T follicular helper cell (primary cell): Measurements from ENCODE around the gene ITLN1.
"Not testable (repeated sequence)": the region's sequence is repeated elsewhere in the genome, so short reads cannot be mapped to it uniquely, and the experiment has no call there.

Source experiments
- DNase-seq: peaks from one replicate; pipeline ENCODE4 v3.0.0-alpha.2; 2020; ENCODE audit warnings: low read depth
- total RNA-seq, 2 experiments: gene quantifications; one replicate each; lab custom pipeline; 2026; lab: John Stamatoyannopoulos, UW

The ITLN1 gene
- total RNA-seq = 0 reads per million in 2 experiments

GRCh38 chr1:160885042-160885441, at the start of gene ITLN1:
TSS of gene ITLN1 (minus strand) at chr1:160885180. CDS start at chr1:160884877, 303 bp downstream.
- DNase-seq = no peak

- DNase-seq = not testable (repeated sequence)
Measured at GRCh38 chr1:160933305-160933704, 48.3 kb upstream of the ITLN1 start.

- no peak for DNase-seq
Measured at GRCh38 chr1:160925652-160926244, 40.8 kb upstream of the ITLN1 start.

GRCh38 chr1:160924791-160925651, 40.0 kb upstream of the ITLN1 start:
- DNase-seq = no peak

- no peak for DNase-seq
Measured at GRCh38 chr1:160916666-160917065, 31.7 kb upstream of the ITLN1 start.

DNA sequence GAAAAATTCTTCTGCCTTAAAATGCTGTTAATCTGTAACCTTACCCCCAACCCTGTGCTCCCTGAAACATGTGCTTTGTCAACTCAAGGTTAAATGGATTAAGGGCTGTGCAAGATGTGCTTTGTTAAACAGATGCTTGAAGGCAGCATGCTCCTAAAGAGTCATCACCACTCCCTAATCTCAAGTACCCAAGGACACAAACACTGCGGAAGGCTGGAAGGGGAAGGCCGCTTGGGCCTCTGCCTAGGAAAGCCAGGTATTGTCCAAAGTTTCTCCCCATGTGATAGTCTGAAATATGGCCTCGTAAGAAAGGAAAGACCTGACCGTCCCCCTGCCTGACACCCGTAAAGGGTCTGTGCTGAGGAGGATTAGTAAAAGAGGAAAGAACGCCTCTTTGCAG, 28.2 kb upstream of the ITLN1 start:
- DNase-seq = not testable (repeated sequence)

GRCh38 chr1:160911925-160912324, 26.9 kb upstream of the ITLN1 start:
- no peak for DNase-seq

- no peak for DNase-seq
Measured at GRCh38 chr1:160911441-160911840, 26.5 kb upstream of the ITLN1 start.

GRCh38 chr1:160910170-160910750, 25.3 kb upstream of the ITLN1 start:
- DNase-seq = no peak

GRCh38 chr1:160907976-160908375, 23.0 kb upstream of the ITLN1 start:
- no peak for DNase-seq

DNA sequence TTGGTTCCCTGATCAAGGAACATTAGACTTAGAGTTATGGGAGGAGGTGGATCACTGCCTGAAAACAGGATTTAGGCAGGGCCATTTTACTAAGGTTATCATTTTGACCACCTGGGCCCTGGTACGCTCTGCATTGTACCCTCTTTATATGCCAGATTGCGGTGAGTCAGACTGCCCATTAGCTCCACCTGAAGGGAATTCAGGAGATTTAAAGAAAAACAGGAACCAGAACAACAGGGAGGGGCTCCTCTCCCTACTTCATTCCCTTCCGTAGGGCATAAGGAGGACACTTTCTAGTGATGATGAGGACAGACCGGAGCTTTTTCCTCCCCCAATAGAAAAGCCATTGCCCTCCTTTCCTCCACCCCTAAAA, 20.6 kb upstream of the ITLN1 start:
- DNase-seq = no peak

DNA sequence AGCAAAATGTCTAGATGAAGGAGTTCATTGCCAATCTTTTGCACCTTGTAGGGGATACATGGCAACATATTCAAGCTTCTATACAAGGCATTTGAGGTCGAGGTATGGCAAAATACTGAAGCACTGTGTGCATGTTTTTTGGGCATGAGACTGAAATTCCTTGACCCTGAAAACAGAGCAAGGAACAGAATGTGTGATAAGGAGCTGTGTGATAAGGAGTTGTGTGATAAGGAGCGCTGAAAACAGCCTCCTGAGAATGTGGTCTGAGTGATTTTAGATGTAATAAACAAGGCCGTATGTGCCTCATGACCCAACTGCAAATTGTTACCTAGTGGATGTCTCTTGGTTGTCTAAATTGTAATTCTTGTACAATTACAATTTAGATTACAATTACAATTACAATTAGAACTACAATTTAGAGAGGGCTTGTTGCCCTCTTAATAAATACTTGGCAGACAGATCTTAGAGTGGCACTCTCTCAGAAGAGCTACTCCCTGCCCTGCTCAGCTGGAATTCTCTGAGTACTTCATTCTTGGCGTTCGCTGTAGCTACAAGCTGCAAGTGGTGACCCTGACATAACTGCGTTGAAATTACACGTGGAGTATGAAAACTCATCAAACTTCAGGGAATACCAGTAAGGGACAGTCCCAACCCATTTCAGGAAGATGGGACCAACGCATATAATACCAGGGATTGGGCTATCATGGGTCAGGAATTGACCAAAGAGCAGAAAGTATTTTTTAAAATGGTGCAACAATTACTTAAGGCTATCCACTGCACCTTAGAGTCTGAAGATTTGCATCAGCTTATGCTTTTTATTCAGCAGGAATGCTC, 20.0 kb upstream of the ITLN1 start:
- DNase-seq = no peak

GRCh38 chr1:160902251-160902650, 17.3 kb upstream of the ITLN1 start:
- not testable (repeated sequence) for DNase-seq

- no peak for DNase-seq
Measured at GRCh38 chr1:160901768-160902167, 16.8 kb upstream of the ITLN1 start.

DNA sequence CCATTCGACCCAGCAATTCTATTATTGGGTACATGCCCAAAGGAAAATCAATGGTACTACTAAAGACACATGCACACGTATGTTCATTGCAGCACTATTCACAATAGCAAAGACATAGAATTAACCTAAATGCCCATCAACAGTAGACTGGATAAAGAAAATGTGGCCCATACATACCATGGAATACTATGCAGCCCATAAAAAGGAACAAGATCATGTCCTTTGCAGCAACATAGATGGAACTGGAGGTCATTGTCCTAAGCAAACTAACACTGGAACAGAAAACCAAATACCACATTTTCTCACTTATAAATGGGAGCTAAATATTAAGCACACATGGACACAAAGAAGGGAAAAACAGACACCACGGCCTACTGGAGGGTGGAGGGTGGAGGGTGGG, 15.7 kb upstream of the ITLN1 start:
- not testable (repeated sequence) for DNase-seq

- DNase-seq = not testable (repeated sequence)
Measured at GRCh38 chr1:160894368-160895135, 9.6 kb upstream of the ITLN1 start.

- DNase-seq = no peak
Measured at GRCh38 chr1:160891474-160891873, 6.5 kb upstream of the ITLN1 start.

GRCh38 chr1:160888926-160889325, 3.9 kb upstream of the ITLN1 start:
- no peak for DNase-seq

DNA sequence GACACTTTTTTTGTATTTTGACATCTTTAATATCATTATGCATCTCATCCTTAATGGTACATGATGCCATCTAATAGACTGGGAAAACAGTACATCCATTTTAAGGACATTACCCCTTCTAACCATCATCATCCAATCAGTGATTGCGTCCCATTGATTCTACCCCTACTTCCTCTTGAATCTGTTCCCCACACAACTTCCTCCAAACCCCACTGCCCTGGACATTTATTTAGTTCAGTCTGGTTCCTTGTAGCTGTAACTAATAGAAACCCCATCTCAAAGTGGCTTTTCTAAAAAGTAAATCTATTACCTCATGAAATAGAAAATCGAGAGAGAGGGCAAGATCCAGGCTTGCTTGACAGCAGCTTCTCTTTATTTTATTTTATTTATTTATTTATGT, 2.1 kb upstream of the ITLN1 start:
- DNase-seq = no peak

DNA sequence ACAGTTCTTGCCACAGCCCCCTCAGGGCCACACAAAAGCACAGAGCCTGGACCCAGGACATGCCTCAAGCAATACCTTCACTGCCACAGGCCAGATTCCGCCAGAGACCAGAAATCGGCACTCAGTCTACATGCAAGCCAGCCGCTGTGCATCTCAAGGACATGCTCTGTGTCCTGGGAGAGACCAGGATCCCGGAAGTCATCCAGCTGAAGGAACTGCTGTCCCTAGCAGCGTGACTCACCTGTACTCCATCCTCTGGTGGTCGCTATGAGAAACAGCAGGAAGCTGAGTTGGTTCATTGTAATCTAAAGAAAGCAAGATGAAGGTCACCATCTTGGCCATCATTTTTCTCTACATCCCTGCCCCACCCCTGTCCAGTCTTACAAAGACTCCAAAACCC, 401 bp downstream of the ITLN1 start:
- DNase-seq = no peak
